HG02588 (cell line): Measurements from ENCODE around the gene GTF2A1.

ENCODE experiments used
- ATAC-seq: cut with Tn5 transposase; IDR thresholded peaks from one replicate; pipeline ENCODE4 v1.9.1; 2021; ENCODE audit warnings: mild to moderate bottlenecking, moderate library complexity; ENCODE audit not compliant: unreplicated experiment

GTF2A1 gene

DNA sequence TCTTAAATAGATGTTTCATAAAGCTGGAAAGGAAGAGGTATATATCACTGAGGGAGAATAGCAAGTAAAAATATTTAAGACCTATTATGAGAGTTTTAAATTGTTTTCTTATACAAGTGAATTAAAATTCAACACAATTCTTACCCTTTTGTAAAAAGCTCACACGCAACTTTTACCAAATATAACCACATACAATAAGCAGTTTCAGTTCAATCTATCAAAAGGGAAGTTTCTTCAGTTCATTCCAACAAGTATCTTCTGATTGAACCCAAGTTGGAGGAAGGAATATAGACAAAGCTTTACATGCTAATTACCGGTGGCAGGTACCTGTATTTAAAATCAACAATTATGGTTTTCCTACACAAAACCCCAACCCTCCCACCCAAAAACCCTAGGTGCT lies 41.1 kb downstream of the GTF2A1 start:
- ATAC-seq, result no peak

DNA sequence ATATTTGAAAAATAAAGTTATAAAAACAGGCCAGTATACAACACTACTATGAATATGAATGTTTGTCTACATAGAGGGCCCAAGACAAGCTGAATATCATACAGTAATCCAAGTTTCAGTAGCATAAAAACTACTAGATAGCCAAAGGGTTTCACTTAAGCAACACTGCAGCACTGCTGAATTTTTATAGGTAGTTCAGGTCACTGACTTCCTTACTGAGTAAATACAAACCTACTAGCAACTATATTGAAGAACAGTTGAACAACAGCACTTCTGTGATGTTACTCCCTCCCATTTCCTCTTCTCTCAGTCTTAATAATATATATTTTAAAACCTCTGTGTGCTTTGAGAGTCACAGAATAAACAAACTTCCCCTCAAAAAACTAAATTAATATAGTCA lies 42.7 kb downstream of the GTF2A1 start:
- peak; percentile 49 for ATAC-seq

DNA sequence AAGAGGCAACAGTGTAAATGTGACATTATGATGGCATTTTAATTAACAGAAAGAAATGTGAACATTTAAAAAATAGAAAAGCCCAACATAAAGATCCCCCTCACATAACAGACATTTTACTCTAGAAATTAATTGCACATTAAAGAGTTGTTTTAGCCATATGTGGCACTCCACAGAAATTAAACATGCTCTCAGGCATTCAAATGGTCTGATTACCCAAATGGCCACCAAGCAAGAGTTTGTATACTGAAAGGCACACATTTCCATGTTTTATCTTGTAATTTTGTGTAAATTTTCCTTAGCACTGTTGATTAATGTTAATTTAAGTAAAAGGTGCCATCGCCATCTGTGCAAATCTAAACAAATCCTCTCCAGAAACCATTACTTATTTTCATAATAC lies 43.5 kb downstream of the GTF2A1 start:
- no peak for ATAC-seq

DNA sequence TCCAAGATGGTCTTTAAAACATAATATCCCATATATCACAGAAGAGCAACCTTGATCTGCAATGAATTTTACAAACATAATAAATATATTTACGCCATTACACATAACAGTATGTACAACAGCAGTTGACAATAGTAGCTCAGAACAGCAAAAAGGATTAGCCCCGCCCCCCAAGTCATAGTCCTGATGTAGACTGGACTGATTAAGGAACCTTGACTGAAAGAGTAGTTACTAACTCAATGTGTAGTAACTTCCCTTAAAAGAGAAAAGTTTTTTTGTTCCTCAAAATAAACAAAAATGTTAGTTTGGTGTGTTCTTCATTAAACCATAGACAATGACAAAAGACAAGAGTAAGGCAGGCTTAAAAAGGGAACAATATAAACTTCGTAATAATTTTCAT lies 44.5 kb downstream of the GTF2A1 start:
- no peak for ATAC-seq

DNA sequence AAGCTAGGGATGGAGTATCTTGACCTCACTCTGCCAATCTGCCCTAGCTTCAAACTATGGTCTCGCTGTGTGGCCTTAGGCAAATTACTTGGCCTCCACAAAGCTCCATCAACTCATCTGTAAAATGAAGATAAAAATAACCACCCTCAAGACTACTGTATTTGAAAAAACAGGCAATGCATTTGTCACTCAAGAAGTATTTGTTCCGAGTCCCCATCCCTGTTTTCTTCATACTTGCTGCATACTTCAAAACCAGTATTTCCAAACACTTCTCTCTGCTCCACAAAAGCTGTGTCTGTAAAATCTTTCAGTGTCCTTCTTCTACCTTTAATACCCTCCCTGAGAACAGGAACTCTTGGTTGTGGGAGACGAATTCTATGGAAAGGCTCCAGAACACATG lies 47.9 kb downstream of the GTF2A1 start:
- peak; percentile 14 for ATAC-seq

DNA sequence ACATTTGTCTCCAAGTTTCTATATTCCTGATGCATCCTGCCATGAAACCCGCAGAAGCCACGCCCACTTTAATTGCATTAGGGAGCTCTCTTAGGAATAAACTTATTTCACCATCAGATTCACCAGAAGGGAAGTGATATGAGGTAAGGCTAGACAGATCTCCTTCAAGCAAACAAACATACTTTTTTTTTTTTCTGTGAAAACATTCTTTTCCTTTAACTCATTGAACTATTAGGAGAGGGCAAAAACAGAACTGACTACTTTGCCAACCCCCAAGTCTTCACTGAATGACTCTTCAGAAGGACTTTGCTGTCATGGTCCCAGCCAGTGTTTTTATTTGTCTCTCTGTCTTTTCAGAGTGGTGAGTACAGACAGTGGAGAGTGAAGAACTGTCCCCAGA lies 48.4 kb downstream of the GTF2A1 start:
- peak; percentile 18 for ATAC-seq

DNA sequence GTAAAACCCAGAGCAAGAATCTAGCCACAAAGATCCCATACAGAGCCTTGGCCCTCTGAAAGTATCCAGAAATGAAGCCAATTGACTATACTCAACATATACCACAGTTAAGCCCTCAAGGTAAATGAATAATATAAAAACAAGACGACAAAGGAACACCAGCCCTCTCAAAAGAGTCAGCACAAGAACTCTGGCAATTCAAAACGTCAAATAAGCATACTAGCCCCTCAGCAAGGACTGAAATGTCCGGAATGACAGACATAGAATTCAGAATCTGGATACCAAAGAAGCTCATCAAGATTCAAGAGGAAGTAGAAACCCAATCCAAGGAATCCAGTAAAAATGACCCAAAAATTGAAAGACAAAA lies 49.9 kb downstream of the GTF2A1 start:
- no peak for ATAC-seq

DNA sequence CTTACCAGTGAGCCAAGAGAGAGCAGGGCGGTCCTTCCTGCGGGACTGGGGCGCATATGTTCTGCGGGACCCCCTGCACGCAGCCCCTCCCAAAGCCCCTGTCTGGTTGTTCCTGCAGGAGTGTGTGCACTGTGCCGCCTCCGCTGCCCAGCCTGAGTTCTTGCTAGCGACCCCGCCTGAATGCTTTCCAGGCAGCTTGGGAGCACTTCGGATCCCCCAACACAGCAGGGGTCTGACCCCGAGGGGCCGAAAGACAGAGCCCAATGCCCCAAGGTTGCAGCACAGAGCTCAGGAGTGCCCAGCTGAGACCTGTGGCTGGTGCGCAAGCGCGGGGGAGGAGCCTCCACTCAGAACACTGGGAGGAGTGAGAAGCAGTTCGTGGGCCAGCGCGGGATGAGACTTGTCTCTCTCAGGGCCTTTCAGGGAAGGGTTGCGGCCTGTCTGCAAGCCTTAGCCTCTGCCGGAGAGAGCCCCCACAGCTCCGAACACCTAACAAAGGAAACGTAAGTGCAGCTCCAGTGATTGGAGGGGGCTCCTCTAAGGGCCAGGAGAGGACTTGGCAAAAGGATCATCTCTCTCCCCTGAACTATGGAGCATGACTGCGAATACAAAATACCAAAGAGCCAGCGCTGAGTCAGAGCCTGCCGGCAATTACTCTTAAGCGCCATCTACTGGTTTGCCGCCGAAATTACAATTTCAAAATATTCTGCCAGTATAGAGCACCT lies 50.5 kb downstream of the GTF2A1 start:
- ATAC-seq, result peak; percentile 95

DNA sequence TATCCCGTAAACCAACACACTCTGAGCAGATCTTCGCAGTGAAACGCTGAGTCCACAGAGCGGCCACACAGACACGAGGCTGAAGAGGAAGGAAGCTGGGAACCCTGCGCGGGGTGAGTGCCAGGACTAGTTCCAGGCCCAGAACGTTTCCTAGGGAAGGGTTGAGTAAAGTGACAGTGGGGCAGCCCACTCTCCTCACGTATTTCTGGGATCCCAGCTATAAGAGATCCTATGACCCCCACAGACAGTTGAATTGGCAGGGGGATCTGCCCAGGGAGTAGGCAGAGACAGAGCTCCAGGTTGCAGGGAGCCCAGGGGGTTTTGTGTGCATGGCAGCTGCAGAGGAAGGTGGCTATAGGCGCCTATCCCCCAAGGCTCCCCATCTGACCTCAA lies 51.1 kb downstream of the GTF2A1 start:
- peak; percentile 15 for ATAC-seq

DNA sequence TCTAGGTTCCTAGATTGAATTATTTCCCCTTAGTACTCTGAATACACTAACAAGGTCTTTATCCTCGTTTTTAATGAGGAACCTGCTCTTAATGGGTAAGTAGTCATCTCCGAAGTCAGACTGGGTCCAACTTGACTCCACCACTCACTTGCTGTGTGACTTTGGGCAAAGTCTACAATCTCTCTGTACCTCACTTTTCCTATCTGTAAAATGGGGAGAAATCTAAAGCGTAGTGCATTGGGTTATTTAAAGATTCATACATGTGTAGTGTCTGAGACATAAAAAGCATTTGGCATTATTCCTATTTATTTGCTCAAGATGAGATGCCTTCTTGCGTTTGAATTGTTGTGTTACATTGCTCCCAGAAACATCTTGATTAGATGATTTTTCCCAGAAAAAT lies 51.5 kb downstream of the GTF2A1 start:
- no peak for ATAC-seq

DNA sequence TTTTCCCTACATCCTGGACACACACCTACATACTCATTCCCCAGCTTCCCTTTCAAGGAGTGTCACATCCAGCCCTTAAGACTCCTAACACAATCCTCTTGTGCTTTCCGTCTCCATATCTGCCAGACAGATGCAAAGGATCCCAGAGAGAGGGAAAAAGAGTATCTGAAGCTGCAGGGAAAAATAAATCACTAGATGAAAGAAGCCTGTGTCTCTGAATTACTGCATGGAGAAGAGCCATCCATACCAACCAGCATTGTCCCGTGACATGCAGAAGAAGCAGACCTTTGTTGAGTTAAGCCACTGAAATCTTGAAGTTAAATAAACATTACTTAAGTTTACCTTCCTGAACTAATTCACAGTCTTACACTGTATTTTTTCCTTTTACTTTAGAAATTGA lies 54.6 kb downstream of the GTF2A1 start:
- no peak for ATAC-seq

DNA sequence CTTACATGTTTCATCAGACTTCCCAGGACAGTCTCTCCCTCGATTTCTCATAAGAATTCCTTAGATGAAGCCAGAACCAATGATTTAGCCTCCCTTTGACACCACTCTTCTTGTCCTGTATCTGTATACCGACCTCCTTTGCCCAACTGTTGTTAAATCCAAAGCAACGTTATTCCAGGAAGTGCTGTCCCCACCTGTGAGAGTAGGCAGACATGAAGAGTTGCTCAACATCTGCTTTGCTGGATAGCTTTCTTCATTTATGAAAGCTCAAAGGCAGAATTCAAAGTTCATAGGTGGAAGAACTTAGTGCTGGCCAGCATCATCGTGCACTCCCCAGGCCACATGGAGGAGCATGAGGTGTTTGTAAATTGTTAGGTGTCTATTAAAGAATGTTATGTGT lies 55.6 kb downstream of the GTF2A1 start:
- ATAC-seq, result no peak

DNA sequence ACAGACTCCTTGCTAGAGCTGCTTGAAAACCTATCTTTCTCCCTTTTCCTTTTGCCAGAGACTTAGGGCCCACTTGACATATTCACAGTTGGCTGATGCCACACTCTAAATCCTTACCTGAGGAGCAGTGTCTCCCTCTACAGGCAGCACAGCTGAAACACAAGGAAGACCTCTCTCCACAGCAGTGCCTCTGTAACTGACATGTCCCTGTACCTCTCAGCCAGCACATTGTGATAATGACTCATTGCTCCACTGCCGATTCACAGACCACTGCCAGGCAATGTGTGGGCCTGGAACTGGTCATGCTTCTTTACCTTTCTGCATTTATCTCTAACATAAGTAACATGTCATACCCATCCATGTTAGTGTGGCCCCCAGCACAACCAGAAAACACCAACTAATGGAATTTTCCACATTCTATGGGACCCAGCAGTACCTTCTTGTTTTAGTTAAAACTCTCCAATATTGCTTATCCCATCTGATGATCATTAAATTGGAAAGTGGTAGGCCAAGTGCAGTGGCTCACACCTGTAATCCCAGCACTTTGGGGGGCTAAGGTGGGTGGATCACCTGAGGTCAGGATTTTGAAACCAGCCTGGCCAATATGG lies 56.5 kb downstream of the GTF2A1 start:
- peak; percentile 95 for ATAC-seq

DNA sequence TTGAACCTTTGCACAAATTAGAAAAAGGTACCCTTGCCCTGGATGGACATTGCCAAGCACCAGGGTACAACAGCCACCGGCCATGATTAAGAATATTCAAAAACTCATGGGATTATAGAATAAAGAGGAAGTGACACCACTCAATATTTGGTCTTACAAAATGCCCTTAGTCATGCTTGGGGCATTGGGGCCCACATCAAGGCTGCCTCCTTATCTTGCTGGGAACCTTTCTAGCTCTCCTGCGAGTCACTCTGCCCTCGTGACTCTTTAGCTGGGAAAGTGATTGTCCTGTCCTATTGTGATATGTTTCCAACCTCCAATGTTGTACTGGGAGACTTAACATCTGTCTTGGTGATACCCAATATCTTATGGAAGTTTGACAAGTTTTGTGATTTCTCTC lies 57.8 kb downstream of the GTF2A1 start:
- ATAC-seq, result no peak

DNA sequence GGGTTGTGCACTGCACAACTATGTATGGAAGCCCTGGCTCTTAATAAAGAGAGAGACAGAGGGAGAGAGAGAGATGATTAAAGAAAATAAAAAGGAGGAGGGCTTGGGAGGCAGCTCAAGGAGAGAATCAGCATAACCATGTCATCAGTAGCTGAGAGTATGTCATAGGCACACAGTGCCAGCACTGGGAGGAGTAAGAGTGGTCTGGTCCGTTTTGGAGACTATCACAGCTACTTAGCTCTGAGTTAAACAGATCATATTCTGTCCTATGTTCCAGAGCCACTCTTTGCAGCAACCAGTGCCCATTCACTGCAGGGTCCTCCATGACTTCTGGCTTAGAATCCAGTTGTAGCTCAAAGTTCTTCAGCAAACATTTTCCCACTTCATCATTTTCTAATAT lies 59.0 kb downstream of the GTF2A1 start:
- ATAC-seq, result no peak

DNA sequence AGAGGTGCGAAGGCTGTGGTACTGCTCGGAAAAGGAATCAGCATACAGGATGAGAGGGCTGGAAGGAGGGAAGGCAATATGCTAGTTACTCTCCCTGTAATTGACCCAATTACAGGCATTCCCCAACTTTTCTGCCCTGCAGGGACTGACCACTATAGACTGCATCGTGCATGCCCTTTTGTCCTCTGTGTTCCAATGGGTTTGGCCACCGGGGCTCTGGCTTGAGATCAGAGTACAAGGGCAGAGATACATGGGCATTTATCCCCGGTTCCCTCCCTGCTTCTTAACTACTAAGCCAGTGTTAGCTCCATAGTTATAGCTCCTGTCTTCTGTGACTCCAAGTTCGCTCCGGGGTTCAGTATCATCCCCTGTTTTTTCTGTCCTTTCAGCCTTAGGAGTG lies 59.7 kb downstream of the GTF2A1 start:
- no peak for ATAC-seq

DNA sequence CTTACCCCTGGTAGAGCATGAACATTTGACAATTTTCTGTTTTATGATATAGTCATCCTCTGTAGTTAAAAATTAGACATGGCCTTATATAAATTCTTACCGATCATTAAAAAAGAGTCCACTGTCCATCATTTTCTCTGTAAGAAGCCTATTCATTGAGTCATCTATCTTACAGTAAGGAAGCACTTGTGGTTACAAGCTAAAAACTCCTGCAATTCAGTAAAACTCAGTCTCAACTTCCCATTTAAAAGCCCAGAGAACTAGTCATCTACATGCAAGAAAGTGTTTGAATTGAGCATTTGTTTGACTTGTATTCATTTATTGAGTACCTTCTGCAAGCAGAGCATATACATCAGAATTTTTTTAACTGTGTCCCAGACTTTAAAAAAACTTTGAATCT lies 63.3 kb downstream of the GTF2A1 start:
- no peak for ATAC-seq

DNA sequence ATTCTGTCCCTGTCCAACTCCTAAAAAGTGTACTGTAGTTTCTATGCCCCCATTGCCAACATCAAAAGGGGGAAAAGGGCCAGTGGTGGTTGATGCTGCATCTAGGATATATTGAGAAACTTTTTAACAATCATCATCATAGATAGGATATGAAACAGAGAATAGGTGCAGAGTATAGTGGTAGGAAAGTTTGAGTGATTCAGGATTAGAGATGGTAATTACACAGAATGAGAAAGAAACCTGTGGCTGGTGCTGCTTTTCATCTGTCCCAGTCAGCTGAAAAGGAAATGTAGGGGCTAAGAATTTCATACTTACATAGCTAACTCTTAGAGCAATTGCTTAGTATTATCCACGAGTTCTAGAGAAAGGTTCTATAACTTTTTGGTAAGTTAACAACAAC lies 67.6 kb downstream of the GTF2A1 start:
- no peak for ATAC-seq

DNA sequence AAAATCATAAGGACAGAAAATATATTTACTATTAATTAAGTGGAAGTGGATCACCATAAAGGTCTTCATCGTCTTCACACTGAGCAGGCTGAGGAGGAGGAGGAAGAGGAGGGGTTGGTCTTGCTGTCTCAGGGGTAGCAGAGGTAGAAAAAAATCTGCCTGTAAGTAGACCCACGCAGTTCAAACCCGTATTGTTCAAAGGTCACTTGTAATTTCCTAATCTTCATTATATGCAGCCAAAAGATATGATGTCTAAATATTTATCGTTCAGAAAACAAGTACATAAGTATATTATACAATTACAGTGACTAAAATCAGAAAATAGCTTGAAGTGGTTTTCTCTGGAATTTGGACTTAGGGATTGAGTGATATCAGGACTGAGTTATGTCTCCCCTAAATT lies 72.1 kb downstream of the GTF2A1 start:
- ATAC-seq, result no peak

DNA sequence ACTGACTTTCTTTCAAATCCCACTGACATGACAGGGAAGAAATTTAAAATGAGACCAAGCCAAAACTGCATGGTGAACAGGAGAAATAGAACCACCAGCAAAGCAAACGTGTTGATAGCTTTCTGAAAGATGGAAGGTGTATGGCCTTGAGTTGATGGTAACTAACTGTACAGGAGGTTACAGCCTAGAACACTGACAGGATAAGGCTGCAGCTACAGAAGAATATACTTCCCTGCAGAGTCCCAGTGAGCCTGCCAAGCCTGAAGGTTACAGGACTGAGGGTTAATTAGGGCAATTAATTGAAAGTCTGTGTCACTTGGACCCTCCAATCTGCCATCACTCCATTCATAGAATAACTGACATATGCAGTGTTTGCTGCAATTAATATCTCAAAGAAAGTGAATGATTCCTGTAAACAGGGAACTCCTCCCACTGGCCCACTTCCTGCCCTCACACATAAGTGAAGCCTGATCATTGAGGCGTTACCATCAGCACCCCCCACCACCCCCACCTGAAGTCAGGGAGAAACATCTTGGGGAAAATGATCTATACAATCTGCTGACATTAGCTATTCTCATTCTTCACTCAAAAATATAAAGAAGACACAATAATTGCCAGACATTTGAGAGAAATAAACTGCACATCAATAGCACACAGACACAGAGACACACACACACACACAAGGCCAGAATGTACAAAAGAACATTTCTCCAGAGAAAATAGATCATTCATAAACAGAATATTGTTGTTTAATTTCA lies 73.4 kb downstream of the GTF2A1 start:
- no peak for ATAC-seq

DNA sequence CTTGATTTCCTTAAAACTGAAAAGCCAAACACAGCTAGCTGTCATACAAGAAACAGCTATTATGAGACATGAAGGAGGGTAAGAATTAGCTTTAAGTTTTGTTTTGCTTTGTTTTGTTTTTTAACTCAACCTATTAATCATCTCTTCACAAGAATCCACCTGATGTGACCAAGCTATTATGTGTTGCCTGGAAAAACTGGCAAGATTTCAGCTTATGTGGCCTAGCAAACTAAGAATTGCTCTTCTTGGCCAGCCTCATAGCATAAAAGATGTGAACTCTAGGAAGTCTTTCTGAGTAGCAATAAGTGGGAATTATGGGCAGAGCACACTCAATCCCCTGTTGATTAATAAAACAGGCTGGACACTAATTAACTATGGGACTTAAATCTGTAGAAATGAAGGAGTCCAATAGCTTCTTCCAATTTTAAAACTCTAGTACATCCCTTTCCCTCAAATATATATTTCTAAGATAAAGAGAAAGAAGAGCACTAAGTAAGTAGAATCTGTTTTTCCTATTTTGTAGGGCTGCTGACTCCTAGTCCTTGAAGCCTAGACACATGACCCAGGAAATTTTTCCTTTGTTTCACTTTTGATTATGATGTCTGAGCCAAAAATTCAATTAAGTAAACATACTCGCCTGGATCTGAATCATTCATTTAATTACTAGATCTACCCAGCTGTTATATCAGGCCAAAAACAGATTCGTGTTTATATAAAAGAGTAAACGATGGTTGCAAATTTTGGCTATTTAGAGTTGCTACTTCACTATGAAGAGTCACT lies 75.7 kb downstream of the GTF2A1 start:
- ATAC-seq, result no peak

DNA sequence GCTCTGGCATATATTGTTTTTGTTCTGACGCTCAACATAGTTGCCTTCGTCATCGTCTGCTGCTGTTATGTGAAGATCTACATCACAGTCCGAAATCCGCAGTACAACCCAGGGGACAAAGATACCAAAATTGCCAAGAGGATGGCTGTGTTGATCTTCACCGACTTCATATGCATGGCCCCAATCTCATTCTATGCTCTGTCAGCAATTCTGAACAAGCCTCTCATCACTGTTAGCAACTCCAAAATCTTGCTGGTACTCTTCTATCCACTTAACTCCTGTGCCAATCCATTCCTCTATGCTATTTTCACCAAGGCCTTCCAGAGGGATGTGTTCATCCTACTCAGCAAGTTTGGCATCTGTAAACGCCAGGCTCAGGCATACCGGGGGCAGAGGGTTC lies 77.0 kb downstream of the GTF2A1 start:
- no peak for ATAC-seq
